PFSK-1 (cell line): ENCODE results near the gene TMEM43.

Experiments used
- FOXP2 ChIP-seq: optimal IDR thresholded peaks from 2 replicates; pipeline ENCODE3; 2011; ENCODE audit warnings: borderline replicate concordance, control low read depth, inconsistent platforms; ENCODE audit not compliant: insufficient read depth; ENCODE audit errors: extremely low read length, extremely low read depth
- POLR2AphosphoS5 ChIP-seq: IDR thresholded peaks from 2 replicates; pipeline ENCODE4 v1.6.1; 2012; ENCODE audit warnings: low read depth, mild to moderate bottlenecking, control low read depth, low read length, moderate library complexity
- SIN3A ChIP-seq: IDR thresholded peaks from 2 replicates; pipeline ENCODE4 v1.6.1; 2012; ENCODE audit warnings: mild to moderate bottlenecking, low read length, moderate library complexity, borderline replicate concordance; ENCODE audit not compliant: insufficient read depth
- TAF1 ChIP-seq: IDR thresholded peaks from 2 replicates; pipeline ENCODE4 v1.6.1; 2012; ENCODE audit warnings: low read length, control low read depth, borderline replicate concordance; ENCODE audit not compliant: insufficient read depth
- TF ChIP-seq, protein P1 (sequence below), 2 experiments: IDR thresholded peaks; 2 replicates each; pipeline versions ENCODE4 v1.6.1 to v1.8.0; 2011 to 2012; ENCODE audit warnings: low read depth in 2 of 2, low read length in 2 of 2, control low read depth in 1 of 2, inconsistent platforms in 1 of 2, mild to moderate bottlenecking in 1 of 2, moderate library complexity in 1 of 2; ENCODE audit not compliant: insufficient read depth in 1 of 2

Gene TMEM43

DNA sequence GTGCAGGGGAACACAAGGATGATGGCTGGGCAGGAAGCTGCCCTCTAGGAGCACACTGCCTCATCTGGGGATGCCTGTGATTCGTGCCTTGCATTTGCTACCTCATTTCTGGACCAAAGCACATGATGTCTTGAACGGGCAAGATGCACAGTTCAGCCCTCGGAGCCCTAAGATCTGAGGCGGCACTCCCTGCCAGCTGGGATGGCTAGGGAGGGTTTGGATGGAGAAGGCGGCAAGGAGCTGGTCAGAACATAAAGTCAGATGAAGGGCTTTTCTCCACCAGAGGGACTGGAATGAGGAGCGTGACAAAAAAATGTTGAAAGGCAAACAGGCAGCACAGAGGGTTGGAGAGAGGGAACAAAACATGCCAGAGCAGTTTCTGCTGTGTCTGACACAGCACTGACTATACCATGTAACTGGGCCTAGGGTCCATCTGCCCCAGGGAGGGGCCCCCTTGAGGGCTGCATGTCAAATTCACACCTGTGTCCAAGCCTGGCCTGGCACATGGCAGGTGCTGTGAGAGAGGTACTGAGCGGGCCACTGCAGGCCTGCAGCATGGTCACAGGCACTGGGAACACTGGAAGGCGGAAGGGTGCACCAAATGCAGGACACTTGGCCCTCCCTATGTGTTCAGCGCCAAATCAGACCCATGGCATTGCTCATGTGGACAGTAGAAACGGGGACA, 21.7 kb downstream of the TMEM43 start:
- TF ChIP-seq SIN3A (no peak), FOXP2 (no peak), TAF1 (no peak), POLR2AphosphoS5 (no peak)
- TF ChIP-seq, protein P1, sequence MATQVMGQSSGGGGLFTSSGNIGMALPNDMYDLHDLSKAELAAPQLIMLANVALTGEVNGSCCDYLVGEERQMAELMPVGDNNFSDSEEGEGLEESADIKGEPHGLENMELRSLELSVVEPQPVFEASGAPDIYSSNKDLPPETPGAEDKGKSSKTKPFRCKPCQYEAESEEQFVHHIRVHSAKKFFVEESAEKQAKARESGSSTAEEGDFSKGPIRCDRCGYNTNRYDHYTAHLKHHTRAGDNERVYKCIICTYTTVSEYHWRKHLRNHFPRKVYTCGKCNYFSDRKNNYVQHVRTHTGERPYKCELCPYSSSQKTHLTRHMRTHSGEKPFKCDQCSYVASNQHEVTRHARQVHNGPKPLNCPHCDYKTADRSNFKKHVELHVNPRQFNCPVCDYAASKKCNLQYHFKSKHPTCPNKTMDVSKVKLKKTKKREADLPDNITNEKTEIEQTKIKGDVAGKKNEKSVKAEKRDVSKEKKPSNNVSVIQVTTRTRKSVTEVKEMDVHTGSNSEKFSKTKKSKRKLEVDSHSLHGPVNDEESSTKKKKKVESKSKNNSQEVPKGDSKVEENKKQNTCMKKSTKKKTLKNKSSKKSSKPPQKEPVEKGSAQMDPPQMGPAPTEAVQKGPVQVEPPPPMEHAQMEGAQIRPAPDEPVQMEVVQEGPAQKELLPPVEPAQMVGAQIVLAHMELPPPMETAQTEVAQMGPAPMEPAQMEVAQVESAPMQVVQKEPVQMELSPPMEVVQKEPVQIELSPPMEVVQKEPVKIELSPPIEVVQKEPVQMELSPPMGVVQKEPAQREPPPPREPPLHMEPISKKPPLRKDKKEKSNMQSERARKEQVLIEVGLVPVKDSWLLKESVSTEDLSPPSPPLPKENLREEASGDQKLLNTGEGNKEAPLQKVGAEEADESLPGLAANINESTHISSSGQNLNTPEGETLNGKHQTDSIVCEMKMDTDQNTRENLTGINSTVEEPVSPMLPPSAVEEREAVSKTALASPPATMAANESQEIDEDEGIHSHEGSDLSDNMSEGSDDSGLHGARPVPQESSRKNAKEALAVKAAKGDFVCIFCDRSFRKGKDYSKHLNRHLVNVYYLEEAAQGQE (IDR thresholded peaks at IDR 0.05; ENCODE audit: insufficient read depth in 1 of 2, low read depth in 2 of 2, low read length in 2 of 2), result no peak

DNA sequence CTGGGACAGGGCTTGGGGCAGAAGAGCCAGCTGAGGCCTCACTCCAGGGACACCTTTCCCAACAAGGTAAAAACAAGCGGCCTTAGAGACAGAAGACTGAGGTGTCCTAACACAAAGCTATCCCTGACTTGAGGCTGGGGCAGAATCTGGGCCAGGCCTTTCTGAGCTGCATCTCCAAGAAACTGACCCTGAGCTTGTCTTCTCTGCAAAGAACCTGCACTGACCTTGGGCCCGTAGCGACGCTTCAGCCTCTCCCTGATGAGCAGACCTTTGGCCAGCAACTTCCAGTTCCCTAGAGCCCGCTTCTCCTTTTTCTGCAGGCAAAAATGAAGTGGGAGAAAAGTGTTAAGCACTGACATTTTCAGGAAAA, 22.2 kb downstream of the TMEM43 start:
- TF ChIP-seq FOXP2 (no peak), SIN3A (no peak), POLR2AphosphoS5 (no peak), TAF1 (no peak)
- TF ChIP-seq, protein P1 (IDR thresholded peaks at IDR 0.05; ENCODE audit: insufficient read depth in 1 of 2, low read depth in 2 of 2, low read length in 2 of 2), result no peak

DNA sequence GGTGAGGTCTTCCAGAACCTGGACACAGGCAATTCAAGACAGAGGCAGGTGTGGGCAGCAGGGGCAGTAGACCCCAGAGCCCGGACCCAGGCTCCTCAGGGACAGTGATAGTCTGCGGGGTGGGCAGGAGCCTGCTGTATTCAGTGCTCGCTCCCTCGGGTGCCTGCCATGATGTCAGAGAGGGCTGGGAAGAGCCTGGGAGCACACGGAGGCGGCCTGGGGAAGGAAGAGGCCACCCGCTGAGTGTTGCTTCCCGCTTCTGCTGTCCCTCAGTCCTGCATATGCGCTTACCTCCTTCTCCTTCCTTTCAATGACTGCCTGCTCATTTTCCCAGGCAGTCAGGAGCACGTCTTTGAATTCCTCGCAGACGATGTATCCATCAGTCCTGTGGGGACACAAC, 22.8 kb downstream of the TMEM43 start:
- TF ChIP-seq, protein P1 (IDR thresholded peaks at IDR 0.05; ENCODE audit: insufficient read depth in 1 of 2, low read depth in 2 of 2, low read length in 2 of 2), result no peak
- no peak for TF ChIP-seq POLR2AphosphoS5
- TF ChIP-seq TAF1, result no peak
- TF ChIP-seq SIN3A, result no peak
- no peak for TF ChIP-seq FOXP2

DNA sequence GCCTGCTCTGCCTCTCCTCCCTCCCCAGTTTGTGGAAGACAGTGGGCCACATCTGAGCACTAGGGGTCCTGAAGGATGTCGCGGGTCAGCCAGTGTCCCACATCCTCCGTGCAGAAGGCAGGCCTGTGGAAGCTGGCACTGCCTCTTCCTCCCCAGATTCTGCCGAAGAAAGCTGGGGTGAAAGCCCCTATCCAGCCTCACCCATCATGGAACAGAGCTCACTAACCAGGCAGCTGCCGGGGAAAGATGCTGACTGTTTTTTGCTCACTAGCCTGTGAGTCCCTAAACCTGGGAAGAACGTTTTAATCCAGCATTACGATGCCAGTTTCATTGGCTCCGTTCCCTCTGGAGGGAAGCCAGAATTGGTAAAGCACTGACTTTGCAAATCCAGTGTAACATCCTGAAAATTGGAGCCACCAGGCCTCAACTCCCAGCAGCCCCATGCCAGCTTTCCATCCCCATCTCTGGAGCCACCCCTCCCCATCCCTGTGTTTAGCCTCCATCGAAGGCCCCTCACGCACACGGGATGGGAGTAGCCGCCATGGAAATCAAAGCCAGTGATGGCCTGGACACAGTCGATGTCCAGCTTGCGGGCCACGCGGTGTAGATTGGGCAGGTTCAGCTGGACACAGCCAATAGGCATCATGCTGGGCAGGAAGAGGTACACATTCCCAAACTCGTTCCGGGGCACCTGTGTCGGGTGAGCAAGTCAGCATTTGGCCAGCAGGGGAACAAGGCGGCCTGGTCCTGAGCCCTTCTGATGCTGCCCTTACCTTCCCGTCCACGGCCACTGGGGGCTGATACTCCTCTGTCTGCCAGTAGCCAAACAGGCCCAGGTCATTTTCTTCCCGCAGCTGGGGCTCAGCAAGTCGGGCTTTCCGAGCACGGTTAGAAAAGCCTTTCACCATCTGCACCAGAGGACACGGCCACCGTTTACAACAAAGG, 23.5 kb downstream of the TMEM43 start:
- TF ChIP-seq, protein P1 (IDR thresholded peaks at IDR 0.05; ENCODE audit: insufficient read depth in 1 of 2, low read depth in 2 of 2, low read length in 2 of 2), result no peak
- TF ChIP-seq POLR2AphosphoS5 (no peak), SIN3A (no peak), TAF1 (no peak), FOXP2 (no peak)
